Measurements from ENCODE around the gene ORC4.

DNA sequence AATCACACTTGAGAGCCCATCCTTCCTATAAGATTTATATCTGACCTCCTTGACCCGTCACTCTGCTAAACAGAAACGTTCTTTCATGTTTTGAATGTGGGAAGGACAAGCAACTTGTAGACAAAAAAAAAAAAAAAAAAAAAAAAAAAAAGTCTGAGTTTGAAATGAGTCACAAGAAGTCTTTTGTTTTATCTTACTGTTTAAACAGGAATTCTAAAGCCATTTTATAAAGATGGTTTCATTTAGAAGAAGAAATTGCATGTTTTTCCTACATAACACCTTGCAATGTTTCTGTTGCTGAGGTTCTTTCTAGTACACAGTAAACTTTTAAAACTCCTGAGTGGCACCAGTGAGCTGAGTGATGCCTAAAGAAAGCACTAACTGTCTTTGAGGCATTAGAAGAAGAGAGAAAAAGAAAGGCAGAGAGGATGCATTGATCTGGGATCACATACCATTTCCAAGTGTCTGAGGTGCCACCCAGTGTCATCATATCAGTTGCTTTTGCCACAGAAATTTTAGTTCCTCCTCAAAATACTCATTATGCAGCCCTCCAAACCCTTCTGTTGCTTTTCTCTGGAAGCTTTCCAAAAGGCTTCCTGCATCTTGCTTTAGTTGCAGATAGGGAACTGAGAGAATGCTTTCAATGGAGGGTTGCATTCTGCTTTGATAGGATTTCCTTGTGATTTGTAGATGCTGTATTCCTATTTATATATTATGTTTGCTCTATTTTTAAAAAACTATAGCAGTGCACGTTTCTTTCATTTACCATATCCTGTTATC is 106.6 kb downstream of the ORC4 start:
- TF ChIP-seq, protein P1, sequence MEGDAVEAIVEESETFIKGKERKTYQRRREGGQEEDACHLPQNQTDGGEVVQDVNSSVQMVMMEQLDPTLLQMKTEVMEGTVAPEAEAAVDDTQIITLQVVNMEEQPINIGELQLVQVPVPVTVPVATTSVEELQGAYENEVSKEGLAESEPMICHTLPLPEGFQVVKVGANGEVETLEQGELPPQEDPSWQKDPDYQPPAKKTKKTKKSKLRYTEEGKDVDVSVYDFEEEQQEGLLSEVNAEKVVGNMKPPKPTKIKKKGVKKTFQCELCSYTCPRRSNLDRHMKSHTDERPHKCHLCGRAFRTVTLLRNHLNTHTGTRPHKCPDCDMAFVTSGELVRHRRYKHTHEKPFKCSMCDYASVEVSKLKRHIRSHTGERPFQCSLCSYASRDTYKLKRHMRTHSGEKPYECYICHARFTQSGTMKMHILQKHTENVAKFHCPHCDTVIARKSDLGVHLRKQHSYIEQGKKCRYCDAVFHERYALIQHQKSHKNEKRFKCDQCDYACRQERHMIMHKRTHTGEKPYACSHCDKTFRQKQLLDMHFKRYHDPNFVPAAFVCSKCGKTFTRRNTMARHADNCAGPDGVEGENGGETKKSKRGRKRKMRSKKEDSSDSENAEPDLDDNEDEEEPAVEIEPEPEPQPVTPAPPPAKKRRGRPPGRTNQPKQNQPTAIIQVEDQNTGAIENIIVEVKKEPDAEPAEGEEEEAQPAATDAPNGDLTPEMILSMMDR (conservative IDR thresholded peaks at IDR 0.05) = no peak
- TF ChIP-seq ZFX (IDR thresholded peaks at IDR 0.05) = no peak
